Esophagus squamous epithelium (tissue), 4 donors: ENCODE measurements around the gene GABARAPL2.

Experiments used
- CTCF ChIP-seq, 6 experiments: fragments of 450-650 bp in 4 of 6; fragments of 200-600 bp in 2 of 6; sonication (generic) in 2 of 6; IDR thresholded peaks; one replicate each; pipeline ENCODE4 v1.5.1; 2016 to 2019; ENCODE audit warnings: antibody characterized with exemption in 6 of 6, mild to moderate bottlenecking in 4 of 6, moderate library complexity in 4 of 6
- POLR2A ChIP-seq, 4 donors: fragments of 450-650 bp; IDR thresholded peaks; one replicate each; pipeline ENCODE4 v1.6.1; 2017; ENCODE audit warnings: antibody characterized with exemption in 4 of 4, mild to moderate bottlenecking in 4 of 4, moderate library complexity in 3 of 4

GRCh38 chr16:75578725-75579124 lies 12.5 kb downstream of the GABARAPL2 start:
- TF ChIP-seq CTCF (IDR thresholded peaks at IDR 0.05) = no peak
- no peak for TF ChIP-seq POLR2A (IDR thresholded peaks at IDR 0.05)
